GM21737 (cell line): ENCODE data around the gene UBL3.

ENCODE experiments used
- ATAC-seq: cut with Tn5 transposase; IDR thresholded peaks from one replicate; pipeline ENCODE4 v1.9.1; 2021; ENCODE audit warnings: mild to moderate bottlenecking, moderate library complexity; ENCODE audit not compliant: unreplicated experiment

The UBL3 gene

GRCh38 chr13:29716493-29716892, 133.9 kb downstream of the UBL3 start:
- no peak for ATAC-seq
